HCT116 (cell line): ENCODE data around the gene SNX4. TPM values are rescaled to one million over a fixed set of nuclear protein-coding genes. Genes with fewer than 3 reads are reported as not detected.

Experiments
- ATAC-seq: fragments of 200-7000 bp; cut with Tn5 transposase; 2 replicates; pipeline ENCODE4 v1.9.1; 2020; ENCODE audit warnings: mild to moderate bottlenecking, moderate library complexity
- BruUV-seq: library from RNA; stranded (reverse); fragments of 400-500 nt; replicated peaks from 2 replicates; lab custom pipeline; 2021; lab: Mats Ljungman, UMichigan
- CTCF ChIA-PET: fragments of 300-600 bp; sonication (Branson Sonifier 250); formaldehyde crosslinking; loops from one replicate; lab custom pipeline; 2021; ENCODE audit warnings: antibody characterized with exemption; lab: Charles Lee
- POLR2A ChIA-PET: fragments of 300-600, 350-600 bp; sonication (Branson Sonifier 250); formaldehyde crosslinking; loops from one replicate; lab custom pipeline; 2021; ENCODE audit warnings: antibody characterized with exemption; lab: Charles Lee
- RAD21 ChIA-PET, 2 experiments: fragments of 300-600 bp; sonication (Branson Sonifier 250); formaldehyde crosslinking; loops; one replicate each; lab custom pipeline; 2023; ENCODE audit warnings: low total read pairs in 2 of 2; ENCODE audit not compliant: uncharacterized antibody in 2 of 2, unreplicated experiment in 2 of 2, low non-redundant PET in 1 of 2; lab: Charles Lee
- DNase-seq: peaks from one replicate; pipeline ENCODE4 v3.0.0-alpha.2; 2010; ENCODE audit warnings: low read depth, low spot score
- H2AFZ ChIP-seq: fragments of 200-600 bp; shearing (Covaris generic), sonication (generic); 2 replicates; pipeline ENCODE4 v1.6.1; 2017; ENCODE audit warnings: low read depth, mixed run types, mixed read lengths, antibody characterized with exemption, low read length; ENCODE audit not compliant: poor library complexity, severe bottlenecking
- H3K27ac ChIP-seq: 2 replicates; pipeline ENCODE4 v1.5.1; 2012; ENCODE audit warnings: low read depth, low read length
- H3K27me3 ChIP-seq: fragments of 200-600 bp; sonication (generic); 2 replicates; pipeline ENCODE4 v1.6.1; 2016; ENCODE audit warnings: mixed run types, low read length, mixed read lengths; ENCODE audit not compliant: insufficient read depth
- H3K36me3 ChIP-seq, 2 experiments: fragments of 200-500 bp in 1 of 2; fragments of 200-600 bp in 1 of 2; sonication (Bioruptor generic) in 1 of 2; sonication (generic) in 1 of 2; 2 replicates each; pipeline versions ENCODE4 v1.5.1 to v1.6.1; 2014 to 2016; ENCODE audit warnings: low read length in 2 of 2, inconsistent platforms in 1 of 2, mixed read lengths in 1 of 2, mixed run types in 1 of 2; ENCODE audit not compliant: insufficient read depth in 2 of 2, control insufficient read depth in 1 of 2
- H3K4me1 ChIP-seq, 2 experiments: fragments of 200-600 bp in 1 of 2; sonication (generic) in 1 of 2; 2 replicates each; pipeline versions ENCODE4 v1.5.1 to v1.6.1; 2012 to 2017; ENCODE audit warnings: low read length in 2 of 2, inconsistent platforms in 1 of 2, mild to moderate bottlenecking in 1 of 2, mixed read lengths in 1 of 2, mixed run types in 1 of 2, moderate library complexity in 1 of 2; ENCODE audit not compliant: insufficient read depth in 2 of 2, control insufficient read depth in 1 of 2
- H3K4me2 ChIP-seq: fragments of 200-600 bp; sonication (generic); 2 replicates; pipeline ENCODE4 v1.6.1; 2017; ENCODE audit warnings: mixed run types, low read length, mixed read lengths
- H3K4me3 ChIP-seq, 2 experiments: fragments of 200-600 bp in 1 of 2; sonication (generic) in 1 of 2; replicated peaks in 1 of 2; 2 replicates each; pipeline ENCODE4 v1.5.1; 2011 to 2016; ENCODE audit warnings: low read length in 2 of 2, control low read depth in 1 of 2, low read depth in 1 of 2, mild to moderate bottlenecking in 1 of 2, mixed read lengths in 1 of 2, mixed run types in 1 of 2
- H3K79me2 ChIP-seq: fragments of 200-600 bp; sonication (generic); 2 replicates; pipeline ENCODE4 v1.6.1; 2017; ENCODE audit warnings: mild to moderate bottlenecking, mixed run types, low read length, moderate library complexity, mixed read lengths; ENCODE audit not compliant: insufficient read depth
- H3K9ac ChIP-seq: fragments of 200-600 bp; sonication (generic); 2 replicates; pipeline ENCODE4 v1.6.1; 2016; ENCODE audit warnings: low read length, mixed read lengths
- H3K9me2 ChIP-seq: fragments of 200-600 bp; sonication (generic), shearing (Covaris generic); 2 replicates; pipeline ENCODE4 v1.6.1; 2017; ENCODE audit warnings: mixed run types, mild to moderate bottlenecking, moderate library complexity; ENCODE audit not compliant: insufficient read depth
- H3K9me3 ChIP-seq, 2 experiments: fragments of 200-500 bp in 1 of 2; fragments of 200-600 bp in 1 of 2; sonication (Bioruptor generic) in 1 of 2; sonication (generic) in 1 of 2; 2 replicates each; pipeline ENCODE4 v1.6.1; 2014 to 2017; ENCODE audit warnings: low read length in 2 of 2, mixed read lengths in 2 of 2, inconsistent platforms in 1 of 2, low read depth in 1 of 2, mild to moderate bottlenecking in 1 of 2, mixed run types in 1 of 2, moderate library complexity in 1 of 2; ENCODE audit not compliant: control insufficient read depth in 1 of 2, insufficient read depth in 1 of 2
- H4K20me1 ChIP-seq: fragments of 200-600 bp; sonication (generic), shearing (Covaris generic); 2 replicates; pipeline ENCODE4 v1.6.1; 2017; ENCODE audit warnings: mixed run types, mild to moderate bottlenecking, moderate library complexity; ENCODE audit not compliant: insufficient read depth
- CBX3 ChIP-seq: IDR thresholded peaks from 2 replicates; pipeline ENCODE4 v1.6.1; 2012; ENCODE audit warnings: low read depth
- CEBPB ChIP-seq: IDR thresholded peaks from 2 replicates; pipeline ENCODE4 v1.6.1; 2012; ENCODE audit warnings: low read depth
- FOSL1 ChIP-seq: IDR thresholded peaks from 2 replicates; pipeline ENCODE4 v1.6.1; 2012; ENCODE audit warnings: low read depth
- POLR2A ChIP-seq: IDR thresholded peaks from 2 replicates; pipeline ENCODE4 v1.7.0; 2011; ENCODE audit warnings: borderline replicate concordance; ENCODE audit not compliant: insufficient read depth, insufficient read length; ENCODE audit errors: extremely low read depth
- SIN3A ChIP-seq: IDR thresholded peaks from 2 replicates; pipeline ENCODE4 v1.6.1; 2012; ENCODE audit warnings: low read depth
- SP1 ChIP-seq: IDR thresholded peaks from 2 replicates; pipeline ENCODE4 v1.6.1; 2012; ENCODE audit warnings: low read depth
- ZNF274 ChIP-seq: fragments of 200-500 bp; sonication (Bioruptor generic); IDR thresholded peaks from 2 replicates; pipeline ENCODE4 v1.6.1; 2014; ENCODE audit warnings: mild to moderate bottlenecking, low read depth, low read length, inconsistent platforms
- intact Hi-C: fragments of 100-400 bp; cut with micrococcal nuclease; formaldehyde crosslinking; loops from 2 replicates; pipeline ENCODE4 v1.10.0; 2022
- total RNA-seq: library from RNA; stranded (reverse); gene quantifications from one replicate; pipeline ENCODE4 v1.2.1, GENCODE V29; 2021; ENCODE audit not compliant: unreplicated experiment
- TF ChIP-seq, protein P1 (sequence below): IDR thresholded peaks from 2 replicates; pipeline ENCODE4 v1.6.1; 2012

The SNX4 gene
- total RNA-seq, 1 experiment from 2014 or later: 21.1 TPM

DNA sequence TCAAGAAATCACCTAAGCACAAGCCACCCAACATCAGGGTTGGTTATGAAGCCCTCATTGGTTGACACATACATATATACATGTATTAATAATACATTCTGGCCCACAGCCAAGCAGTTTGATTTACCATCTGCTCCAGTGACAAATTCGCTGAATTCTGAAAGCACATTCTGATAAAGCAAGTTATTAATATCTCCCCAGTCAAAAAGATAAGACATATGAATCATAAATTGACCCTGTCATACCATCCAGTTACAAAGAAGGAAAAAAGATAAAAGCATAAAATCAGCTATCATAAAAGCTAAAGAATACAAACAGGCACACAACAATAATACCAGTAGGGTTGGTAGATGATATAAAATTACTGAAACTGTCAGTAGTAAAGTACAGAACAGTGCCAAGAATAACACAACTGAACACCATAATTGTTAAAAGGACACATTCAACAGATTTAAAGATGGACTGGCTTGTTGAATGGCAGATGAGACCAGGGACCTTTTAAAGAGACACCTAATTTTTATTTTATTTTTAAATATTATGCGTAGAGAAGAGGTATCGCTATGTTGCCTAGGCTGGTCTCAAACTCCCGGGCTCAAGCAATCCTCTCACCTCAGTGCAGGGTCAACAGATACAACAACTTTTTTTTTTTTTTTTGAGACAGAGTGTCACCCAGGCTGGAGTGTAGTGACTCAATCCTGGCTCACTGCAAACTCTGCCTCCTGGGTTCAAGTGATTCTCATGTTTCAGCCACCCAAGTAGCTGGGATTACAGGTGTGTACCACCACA lies 7.7 kb downstream of the SNX4 start:
- TF ChIP-seq, protein P1, sequence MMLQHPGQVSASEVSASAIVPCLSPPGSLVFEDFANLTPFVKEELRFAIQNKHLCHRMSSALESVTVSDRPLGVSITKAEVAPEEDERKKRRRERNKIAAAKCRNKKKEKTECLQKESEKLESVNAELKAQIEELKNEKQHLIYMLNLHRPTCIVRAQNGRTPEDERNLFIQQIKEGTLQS: no peak
- TF ChIP-seq CBX3: 0 out of 2 replicates have a peak, but pooled peaks have one; percentile 12
- TF ChIP-seq SP1: no peak
- no peak for TF ChIP-seq POLR2A
- TF ChIP-seq FOSL1: peak; percentile 21; the same call in 1 of the 2 replicates
- no peak for TF ChIP-seq SIN3A
- TF ChIP-seq CEBPB: no peak
- no peak for TF ChIP-seq ZNF274
- Histone ChIP-seq H2AFZ (no peak overlapping the region), H3K27ac (no peak overlapping the region; the same call in 1 of the 2 replicates), H4K20me1 (peaks cover 8% of the 10 kb centered on the region; the same call in 1 of the 2 replicates), H3K4me2 (peak overlapping the region; percentile 46), H3K9me2 (no peaks in the 10 kb centered on the region), H3K4me3 (no peak overlapping the region), H3K36me3 (peaks cover 4 to 11% of the 10 kb centered on the region in 2 experiments; a peak in 1 of 4 replicates), H3K9ac (no peak overlapping the region), H3K79me2 (peaks cover 62% of the 10 kb centered on the region), H3K27me3 (no peaks in the 10 kb centered on the region), H3K9me3 (no peaks in the 10 kb centered on the region), H3K4me1 (peaks cover 13 to 15% of the 10 kb centered on the region in 2 experiments)
- CTCF ChIA-PET: no interaction called here
- peak; percentile 3 for DNase-seq
- no TSS peak for BruUV-seq
- intact Hi-C loops: no loop called here
- ATAC-seq: peak; percentile 53; the same call in 1 of the 2 replicates
- POLR2A ChIA-PET: interaction anchor here (1.2 kb wide), 1 partner anchor 10 kb away, joined by 4 read pairs; no protein-coding TSS in a partner anchor
- RAD21 ChIA-PET: no interaction called here
